PC-3 (cell line): ENCODE results near the gene SP140. TPM values are rescaled to one million over a fixed set of nuclear protein-coding genes. Genes with fewer than 3 reads are reported as not detected.
"Not testable (repeated sequence)": the region's sequence is repeated elsewhere in the genome, so short reads cannot be mapped to it uniquely, and the experiment has no call there.

Source experiments
- ATAC-seq: fragments of 200-7000 bp; cut with Tn5 transposase; 2 replicates; pipeline ENCODE4 v1.9.1; 2020; ENCODE audit warnings: mild to moderate bottlenecking, moderate library complexity
- BruUV-seq: library from RNA; stranded (reverse); fragments of 400-500 nt; replicated peaks from 2 replicates; lab custom pipeline; 2021; lab: Mats Ljungman, UMichigan
- CTCF ChIA-PET: fragments of 300-600 bp; sonication (Branson Sonifier 250); formaldehyde crosslinking; loops from one replicate; lab custom pipeline; 2022; ENCODE audit warnings: antibody characterized with exemption; lab: Charles Lee
- POLR2A ChIA-PET: fragments of 300-600 bp; sonication (Branson Sonifier 250); formaldehyde crosslinking; loops from one replicate; lab custom pipeline; 2022; ENCODE audit warnings: antibody characterized with exemption; ENCODE audit not compliant: unreplicated experiment; lab: Charles Lee
- DNase-seq: peaks from one replicate; pipeline ENCODE4 v3.0.0-alpha.2; 2015
- H2AFZ ChIP-seq: fragments of 300-600 bp; sonication (generic); 2 replicates; pipeline ENCODE4 v1.6.0; 2016; ENCODE audit warnings: antibody characterized with exemption, low read length
- H3F3A ChIP-seq: fragments of 300-600 bp; sonication (generic); one replicate; pipeline ENCODE4 v1.6.0; 2017; ENCODE audit warnings: antibody characterized with exemption, low read length, control low read depth, mild to moderate bottlenecking; ENCODE audit not compliant: unreplicated experiment
- H3K27ac ChIP-seq: fragments of 300-600 bp; sonication (generic); 2 replicates; pipeline ENCODE4 v1.5.1; 2016; ENCODE audit warnings: mild to moderate bottlenecking, low read length
- H3K27me3 ChIP-seq: fragments of 300-600 bp; sonication (generic); 2 replicates; pipeline ENCODE4 v1.6.1; 2016; ENCODE audit warnings: low read length, mixed read lengths
- H3K36me3 ChIP-seq: fragments of 300-600 bp; sonication (generic); 2 replicates; pipeline ENCODE4 v1.6.1; 2016; ENCODE audit warnings: low read depth, mixed run types, low read length, mixed read lengths
- H3K4me1 ChIP-seq: fragments of 300-600 bp; sonication (generic); 2 replicates; pipeline ENCODE4 v1.5.1; 2016; ENCODE audit warnings: low read length; ENCODE audit not compliant: insufficient read depth
- H3K4me2 ChIP-seq: fragments of 300-600 bp; sonication (generic); 2 replicates; pipeline ENCODE4 v1.6.0; 2016; ENCODE audit warnings: low read length
- H3K4me3 ChIP-seq: fragments of 300-600 bp; sonication (generic); 2 replicates; pipeline ENCODE4 v1.5.1; 2016; ENCODE audit warnings: mild to moderate bottlenecking, low read length, mixed read lengths
- H3K79me2 ChIP-seq: fragments of 300-600 bp; sonication (generic); 2 replicates; pipeline ENCODE4 v1.6.1; 2017; ENCODE audit warnings: low read length, mixed read lengths
- H3K9ac ChIP-seq: fragments of 300-600 bp; sonication (generic); 2 replicates; pipeline ENCODE4 v1.6.0; 2016; ENCODE audit warnings: mild to moderate bottlenecking, low read length
- H3K9me2 ChIP-seq: fragments of 300-600 bp; sonication (generic); replicated peaks from 2 replicates; pipeline ENCODE4 v1.6.1; 2016; ENCODE audit warnings: mixed run types, low read length, mixed read lengths
- H3K9me3 ChIP-seq: fragments of 300-600 bp; sonication (generic); 2 replicates; pipeline ENCODE4 v1.6.1; 2016; ENCODE audit warnings: low read length, mixed read lengths
- H4K20me1 ChIP-seq: fragments of 300-600 bp; sonication (generic); 2 replicates; pipeline ENCODE4 v1.6.1; 2016; ENCODE audit warnings: low read length, mixed read lengths
- CTCF ChIP-seq: fragments of 300-600 bp; sonication (generic); conservative IDR thresholded peaks from 2 replicates; pipeline ENCODE4 v1.5.1; 2017; ENCODE audit warnings: antibody characterized with exemption, low read depth, mild to moderate bottlenecking, low read length
- EZH2 ChIP-seq: fragments of 300-600 bp; sonication (generic); IDR thresholded peaks from one replicate; pipeline ENCODE4 v1.6.1; 2017; ENCODE audit warnings: antibody characterized with exemption, mild to moderate bottlenecking, low read length; ENCODE audit not compliant: unreplicated experiment
- EZH2phosphoT487 ChIP-seq: fragments of 300-600 bp; sonication (generic); IDR thresholded peaks from 2 replicates; pipeline ENCODE4 v1.6.1; 2018; ENCODE audit warnings: mild to moderate bottlenecking, antibody characterized with exemption, low read length, borderline replicate concordance
- intact Hi-C: fragments of 100-400 bp; cut with micrococcal nuclease; formaldehyde crosslinking; loops from 2 replicates; pipeline ENCODE4 v1.9.0; 2023
- total RNA-seq: library from RNA; depleted of rRNA; stranded (reverse); fragments of >200 nt; gene quantifications from 2 replicates; pipeline ENCODE4 v1.2.3, GENCODE V29; 2014

SP140 gene
- total RNA-seq, 1 experiment from 2014 or later: not detected

- ChIA-PET CTCF (no interaction called here), POLR2A (no interaction called here)
- H3K36me3 ChIP-seq: no peaks in the 10 kb centered on the region
These were observed 60.5 kb downstream of the SP140 start for GRCh38 chr2:230286048-230286447.

GRCh38 chr2:230289311-230289710, 63.8 kb downstream of the SP140 start:
- H3K4me3 ChIP-seq, H4K20me1 ChIP-seq, H3K9me2 ChIP-seq, BruUV-seq, H2AFZ ChIP-seq, intact Hi-C loops, H3K9me3 ChIP-seq, H3K4me2 ChIP-seq, H3K9ac ChIP-seq, H3K27me3 ChIP-seq, H3K79me2 ChIP-seq, H3F3A ChIP-seq, H3K4me1 ChIP-seq, CTCF ChIA-PET, H3K27ac ChIP-seq, H3K36me3 ChIP-seq, POLR2A ChIA-PET: not testable (repeated sequence)
- DNase-seq (peak; percentile 46), ATAC-seq (0 out of 2 replicates have a peak, but pooled peaks have one; percentile 24)

More at GRCh38 chr2:230286048-230286447, 60.5 kb downstream of the SP140 start:
- H3K9me2 ChIP-seq: no peaks in the 10 kb centered on the region
- H3K9me3 ChIP-seq: no peaks in the 10 kb centered on the region
- TF ChIP-seq EZH2: no peak
- no peak for TF ChIP-seq CTCF
- no peak overlapping the region for H2AFZ ChIP-seq
- no peak overlapping the region for H3K27ac ChIP-seq
- intact Hi-C loops: no loop called here
- no peak overlapping the region for H3K4me3 ChIP-seq
- DNase-seq: no peak
- H3K4me1 ChIP-seq: no peaks in the 10 kb centered on the region
- no peak overlapping the region for H3K9ac ChIP-seq
- H3K79me2 ChIP-seq: no peaks in the 10 kb centered on the region
- ATAC-seq: no peak
- no peaks in the 10 kb centered on the region for H4K20me1 ChIP-seq
- no peaks in the 10 kb centered on the region for H3F3A ChIP-seq
- H3K27me3 ChIP-seq: no peaks in the 10 kb centered on the region
- no peak overlapping the region for H3K4me2 ChIP-seq
- BruUV-seq: no TSS peak

GRCh38 chr2:230295192-230295591, 69.7 kb downstream of the SP140 start:
- no peaks in the 10 kb centered on the region for H3K4me1 ChIP-seq
- H3K9me3 ChIP-seq: no peaks in the 10 kb centered on the region
- TF ChIP-seq EZH2phosphoT487: no peak
- TF ChIP-seq EZH2: no peak
- TF ChIP-seq CTCF: no peak
- no peak overlapping the region for H3K27ac ChIP-seq
- no peaks in the 10 kb centered on the region for H3K79me2 ChIP-seq
- no peaks in the 10 kb centered on the region for H3K9me2 ChIP-seq
- POLR2A ChIA-PET: no interaction called here
- H3K27me3 ChIP-seq: 0 out of 2 replicates have a peak, but pooled peaks cover 9% of the 10 kb centered on the region
- CTCF ChIA-PET: no interaction called here
- BruUV-seq: no TSS peak
- H3K36me3 ChIP-seq: no peaks in the 10 kb centered on the region
- DNase-seq (no peak), ATAC-seq (no peak)
- no peak overlapping the region for H3K9ac ChIP-seq
- H3K4me3 ChIP-seq: no peak overlapping the region
- H2AFZ ChIP-seq: no peak overlapping the region
- H3K4me2 ChIP-seq: no peak overlapping the region
- intact Hi-C loops: no loop called here
- no peaks in the 10 kb centered on the region for H3F3A ChIP-seq
- no peaks in the 10 kb centered on the region for H4K20me1 ChIP-seq
